GM12878 (cell line): ENCODE measurements around the gene LSAMP. TPM values are rescaled to one million over a fixed set of nuclear protein-coding genes. Genes with fewer than 3 reads are reported as not detected.

ENCODE experiments used
- ATAC-seq: fragments of 200-7000 bp; cut with Tn5 transposase; 3 replicates; pipeline ENCODE4 v1.9.1; 2020; ENCODE audit warnings: mild to moderate bottlenecking, moderate library complexity
- BruUV-seq: library from RNA; stranded (reverse); fragments of 400-500 nt; replicated peaks from 2 replicates; lab custom pipeline; 2021; lab: Mats Ljungman, UMichigan
- CTCF ChIA-PET: fragments of 300-600 bp; sonication (Branson Sonifier 250); formaldehyde crosslinking; extraction: SDS; loops from one replicate; lab custom pipeline; 2021; ENCODE audit warnings: inconsistent platforms; lab: Yijun Ruan, JAX
- POLR2A ChIA-PET: fragments of 350-600 bp; formaldehyde crosslinking; extraction: SDS; loops from one replicate; lab custom pipeline; 2021; ENCODE audit warnings: inconsistent platforms; lab: Charles Lee
- RAD21 ChIA-PET: fragments of 300-600 bp; sonication (Branson Sonifier 250); formaldehyde crosslinking; loops from one replicate; lab custom pipeline; 2023; ENCODE audit warnings: antibody characterized with exemption; ENCODE audit not compliant: unreplicated experiment; lab: Charles Lee
- SMC1A ChIA-PET: fragments of 300-600 bp; sonication (Branson Sonifier 250); formaldehyde crosslinking; loops from one replicate; lab custom pipeline; 2023; ENCODE audit not compliant: unreplicated experiment, uncharacterized antibody; lab: Charles Lee
- DNase-seq: peaks from one replicate; pipeline ENCODE4 v3.0.0-alpha.2; 2011; ENCODE audit warnings: low read depth, low spot score
- FAIRE-seq: peaks from 3 replicates; lab custom pipeline; 2011; peaks lifted over from hg19 to GRCh38; lab: Jason Lieb, UNC
- H2AFZ ChIP-seq: 2 replicates; pipeline ENCODE4 v1.6.0; 2011; ENCODE audit warnings: low read depth, low read length, control low read depth; ENCODE audit not compliant: control insufficient read depth
- H3K27ac ChIP-seq: 2 replicates; pipeline ENCODE4 v1.5.1; 2011; ENCODE audit warnings: control low read depth; ENCODE audit not compliant: control insufficient read depth, insufficient read depth
- H3K27me3 ChIP-seq, 2 experiments: replicated peaks in 1 of 2; 2 replicates each; pipeline versions ENCODE4 v1.6.0 to v1.6.1; 2011; ENCODE audit warnings: low read length in 1 of 2; ENCODE audit not compliant: control insufficient read depth in 2 of 2, insufficient read depth in 2 of 2
- H3K36me3 ChIP-seq, 2 experiments: 2 replicates each; pipeline ENCODE4 v1.5.1; 2011; ENCODE audit warnings: low read length in 1 of 2; ENCODE audit not compliant: control insufficient read depth in 2 of 2, insufficient read depth in 2 of 2
- H3K4me1 ChIP-seq: 2 replicates; pipeline ENCODE4 v1.6.1; 2011; ENCODE audit warnings: mild to moderate bottlenecking, low read length, moderate library complexity, mixed read lengths; ENCODE audit not compliant: control insufficient read depth, insufficient read depth
- H3K4me2 ChIP-seq: 2 replicates; pipeline ENCODE4 v1.6.0; 2011; ENCODE audit warnings: control low read depth; ENCODE audit not compliant: control insufficient read depth, insufficient read depth
- H3K4me3 ChIP-seq: fragments of 200-600 bp; sonication (generic); 2 replicates; pipeline ENCODE4 v1.5.1; 2016
- H3K79me2 ChIP-seq: 2 replicates; pipeline ENCODE4 v1.6.0; 2011; ENCODE audit warnings: low read length; ENCODE audit not compliant: control insufficient read depth, insufficient read depth
- H3K9ac ChIP-seq: 2 replicates; pipeline ENCODE4 v1.8.0; 2011; ENCODE audit warnings: low read length, control low read depth, mixed read lengths; ENCODE audit not compliant: control insufficient read depth, insufficient read depth
- H3K9me3 ChIP-seq: replicated peaks from 3 replicates; pipeline ENCODE4 v1.5.1; 2011; ENCODE audit warnings: mild to moderate bottlenecking, low read length; ENCODE audit not compliant: control insufficient read depth, insufficient read depth
- H4K20me1 ChIP-seq: 2 replicates; pipeline ENCODE4 v1.6.0; 2011; ENCODE audit not compliant: control insufficient read depth, insufficient read depth
- BHLHE40 ChIP-seq, 2 experiments: fragments of 450-650 bp in 1 of 2; IDR thresholded peaks; 2 replicates each; pipeline ENCODE4 v1.6.1; 2011 to 2017; ENCODE audit warnings: low read depth in 2 of 2, borderline replicate concordance in 1 of 2, improper control_type of control experiment in 1 of 2, low read length in 1 of 2, mild to moderate bottlenecking in 1 of 2
- FOS ChIP-seq: IDR thresholded peaks from 3 replicates; pipeline ENCODE4 v1.6.1; 2011; ENCODE audit warnings: borderline replicate concordance; ENCODE audit not compliant: insufficient read length; ENCODE audit errors: extremely low read depth
- NFYA ChIP-seq: IDR thresholded peaks from 2 replicates; pipeline ENCODE4 v1.6.1; 2011; ENCODE audit warnings: low read depth, mild to moderate bottlenecking, low read length, improper control_type of control experiment, borderline replicate concordance
- RCOR1 ChIP-seq: conservative IDR thresholded peaks from 2 replicates; pipeline ENCODE4 v1.6.1; 2012; ENCODE audit warnings: low read depth, low read length, improper control_type of control experiment
- SMAD1 ChIP-seq: fragments of 450-650 bp; IDR thresholded peaks from 2 replicates; pipeline ENCODE4 v1.6.1; 2018; ENCODE audit warnings: mild to moderate bottlenecking, low read depth; ENCODE audit not compliant: partially characterized antibody
- ZNF384 ChIP-seq: IDR thresholded peaks from 2 replicates; pipeline ENCODE4 v1.6.1; 2012; ENCODE audit warnings: low read depth, mild to moderate bottlenecking, low read length, improper control_type of control experiment, borderline replicate concordance
- WGBS: methylation state at CpG from one replicate; pipeline ENCODE4 v1.1.6; 2016; ENCODE audit warnings: low lambda C conversion rate; ENCODE audit not compliant: insufficient replicate concordance, insufficient coverage; ENCODE audit errors: missing lambda C conversion rate; 5-methylcytosine and 5-hydroxymethylcytosine counted together
- in situ Hi-C: fragments of 300-500 bp; cut with MboI; formaldehyde crosslinking; loops from 9 replicates; pipeline ENCODE4 v1.14.3; 2018; ENCODE audit warnings: mixed read lengths
- intact Hi-C: fragments of 100-400 bp; cut with micrococcal nuclease; formaldehyde crosslinking; loops from one replicate; pipeline ENCODE4 v1.14.2; 2022; ENCODE audit not compliant: unreplicated experiment
- polyA plus RNA-seq, 11 experiments: library from polyadenylated mRNA; depleted of rRNA in 4 of 11; unstranded in 6 of 11; stranded (reverse) in 5 of 11; fragments of >200 nt; fragmentation: Nextera tagmentation in 4 of 11; fragmentation: Illumina TruSeq in 1 of 11; extraction: Ambion mirVana in 4 of 11; extraction: Trizol in 1 of 11; gene quantifications; 1 replicate in 1 of 11; 2 replicates in 10 of 11; pipeline versions ENCODE4 v1.2.1 to v1.2.3, GENCODE V29; 2011 to 2016; ENCODE audit warnings: inconsistent platforms in 2 of 11, missing spikeins in 2 of 11, low read depth in 1 of 11
- total RNA-seq, 4 experiments: library from RNA; depleted of rRNA in 3 of 4; stranded (reverse); fragments of >200 nt in 3 of 4; fragmentation: Illumina TruSeq in 1 of 4; extraction: Trizol in 1 of 4; gene quantifications; 2 replicates each; pipeline versions ENCODE4 v1.2.1 to v1.2.3, GENCODE V29; 2013 to 2021
- TF ChIP-seq, protein P1 (sequence below): IDR thresholded peaks from 2 replicates; pipeline ENCODE4 v1.6.1; 2011; ENCODE audit warnings: borderline replicate concordance, low read depth, mild to moderate bottlenecking, moderate library complexity, low read length; ENCODE audit not compliant: insufficient read depth, poor library complexity, severe bottlenecking

LSAMP gene
- total and polyA plus RNA-seq, 10 of the 15 experiments (the other 5 are each of a cell fraction or from before 2014, with no cell fraction given), result 2.0 to 12.7 (median 6.5) TPM

DNA sequence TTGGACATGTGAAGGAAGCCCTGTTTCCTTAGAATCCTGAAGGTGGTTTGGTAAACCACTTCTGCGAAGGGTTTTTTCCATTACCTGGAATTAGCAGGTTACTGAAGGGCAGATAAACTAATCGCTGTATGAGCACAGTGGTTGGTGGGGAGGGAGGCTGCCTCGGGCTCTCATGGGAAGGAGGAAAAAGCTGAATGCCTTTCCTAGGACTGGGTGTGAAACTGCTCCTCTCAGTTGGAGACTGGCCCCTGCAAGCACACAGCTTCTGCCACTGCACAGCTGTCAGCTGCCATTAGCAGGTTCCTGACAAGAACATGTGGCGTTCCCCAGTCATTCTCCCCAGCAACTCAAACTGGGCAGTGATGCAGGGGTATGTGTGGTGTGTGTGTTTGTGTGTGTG lies 445.7 kb downstream of the LSAMP start:
- no peaks in the 10 kb centered on the region for H3K9me3 ChIP-seq
- H3K27ac ChIP-seq, result no peak overlapping the region
- no peak for TF ChIP-seq BHLHE40 (IDR thresholded peaks at IDR 0.05; ENCODE audit: borderline replicate concordance in 1 of 2, low read depth in 2 of 2, low read length in 1 of 2)
- TF ChIP-seq NFYA, result no peak
- no peak for TF ChIP-seq ZNF384
- no peak for TF ChIP-seq RCOR1
- TF ChIP-seq, protein P1, sequence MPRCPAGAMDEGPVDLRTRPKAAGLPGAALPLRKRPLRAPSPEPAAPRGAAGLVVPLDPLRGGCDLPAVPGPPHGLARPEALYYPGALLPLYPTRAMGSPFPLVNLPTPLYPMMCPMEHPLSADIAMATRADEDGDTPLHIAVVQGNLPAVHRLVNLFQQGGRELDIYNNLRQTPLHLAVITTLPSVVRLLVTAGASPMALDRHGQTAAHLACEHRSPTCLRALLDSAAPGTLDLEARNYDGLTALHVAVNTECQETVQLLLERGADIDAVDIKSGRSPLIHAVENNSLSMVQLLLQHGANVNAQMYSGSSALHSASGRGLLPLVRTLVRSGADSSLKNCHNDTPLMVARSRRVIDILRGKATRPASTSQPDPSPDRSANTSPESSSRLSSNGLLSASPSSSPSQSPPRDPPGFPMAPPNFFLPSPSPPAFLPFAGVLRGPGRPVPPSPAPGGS, result no peak
- TF ChIP-seq FOS, result no peak
- no peak for TF ChIP-seq SMAD1
- H3K4me3 ChIP-seq, result no peak overlapping the region
- FAIRE-seq, result no peak
- H3K27me3 ChIP-seq, result no peaks in the 10 kb centered on the region
- no peak for DNase-seq
- ChIA-PET POLR2A (interaction anchor here (0.6 to 1.0 kb wide), 2 partner anchors 21 to 506 kb away, joined by 3 to 5 read pairs; no protein-coding TSS in a partner anchor), SMC1A (interaction anchor here (1.1 to 5.7 kb wide), 8 partner anchors 9 to 103 kb away, joined by 3 to 41 read pairs (median 4); no protein-coding TSS in a partner anchor), CTCF (interaction anchor here (0.9 to 4.3 kb wide), 3 partner anchors 13 to 69 kb away, joined by 3 to 17 read pairs (median 4); no protein-coding TSS in a partner anchor), RAD21 (interaction anchor here (0.6 to 1.8 kb wide), 3 partner anchors 19 to 39 kb away, joined by 3 to 5 read pairs (median 3); no protein-coding TSS in a partner anchor)
- 57% methylated on average over 4 of the region's 4 CpGs for WGBS
- peak; percentile 32 for ATAC-seq
- no peaks in the 10 kb centered on the region for H3K79me2 ChIP-seq
- H3K4me2 ChIP-seq, result no peak overlapping the region
- no peak overlapping the region for H3K9ac ChIP-seq
- H3K4me1 ChIP-seq, result peaks cover 13% of the 10 kb centered on the region; the same call in 1 of the 2 replicates
- intact Hi-C loops (loop anchor here (5.0 kb wide), 1 partner anchor 38 kb away; no protein-coding TSS in a partner anchor), in situ Hi-C loops (no loop called here)
- no peak overlapping the region for H2AFZ ChIP-seq
- H3K36me3 ChIP-seq, result no peaks in the 10 kb centered on the region
- BruUV-seq, result no TSS peak
- no peaks in the 10 kb centered on the region for H4K20me1 ChIP-seq
